Neural cell (in vitro differentiated cells): Measurements from ENCODE around the gene BTBD17. TPM values are rescaled to one million over a fixed set of nuclear protein-coding genes. Genes with fewer than 3 reads are reported as not detected.

Source experiments
- H2AFZ ChIP-seq: fragments of 200-600, 300-800 bp; sonication (generic), shearing (Covaris generic); 2 replicates; pipeline ENCODE4 v1.6.0; 2014; ENCODE audit warnings: low read depth, mild to moderate bottlenecking, antibody characterized with exemption, low read length, moderate library complexity
- H3F3A ChIP-seq: fragments of 200-600 bp; shearing (Covaris generic); 2 replicates; pipeline ENCODE4 v1.6.1; 2016; ENCODE audit warnings: mild to moderate bottlenecking, moderate library complexity, mixed read lengths, antibody characterized with exemption, low read length; ENCODE audit not compliant: insufficient read depth, poor library complexity, severe bottlenecking
- H3K27ac ChIP-seq: fragments of 200-600, 300-800 bp; sonication (generic), shearing (Covaris generic); 2 replicates; pipeline ENCODE4 v1.5.1; 2014; ENCODE audit warnings: mild to moderate bottlenecking, low read length, moderate library complexity
- H3K27me3 ChIP-seq: fragments of 300-800, 200-600 bp; sonication (generic), shearing (Covaris generic); 2 replicates; pipeline ENCODE4 v1.6.0; 2014; ENCODE audit warnings: mild to moderate bottlenecking, low read depth, low read length, moderate library complexity; ENCODE audit not compliant: insufficient read depth
- H3K36me3 ChIP-seq: fragments of 300-800, 200-600 bp; sonication (generic), shearing (Covaris generic); 2 replicates; pipeline ENCODE4 v1.5.1; 2014; ENCODE audit warnings: mild to moderate bottlenecking, antibody characterized with exemption, low read length, moderate library complexity; ENCODE audit not compliant: insufficient read depth
- H3K4me2 ChIP-seq: fragments of 300-800, 200-600 bp; sonication (generic), shearing (Covaris generic); 2 replicates; pipeline ENCODE4 v1.6.0; 2014; ENCODE audit warnings: mild to moderate bottlenecking, low read length
- H3K4me3 ChIP-seq: fragments of 300-800, 200-600 bp; sonication (generic), shearing (Covaris generic); 2 replicates; pipeline ENCODE4 v1.5.1; 2014; ENCODE audit warnings: mild to moderate bottlenecking, low read length, moderate library complexity
- H3K79me2 ChIP-seq: fragments of 200-600 bp; shearing (Covaris generic); replicated peaks from 2 replicates; pipeline ENCODE4 v1.6.0; 2014; ENCODE audit warnings: mild to moderate bottlenecking, low read length, moderate library complexity; ENCODE audit not compliant: insufficient read depth
- H3K9ac ChIP-seq: fragments of 300-800, 200-600 bp; sonication (generic), shearing (Covaris generic); 2 replicates; pipeline ENCODE4 v1.6.1; 2016; ENCODE audit warnings: mild to moderate bottlenecking, low read length, mixed read lengths
- H3K9me2 ChIP-seq: fragments of 200-600 bp; shearing (Covaris generic); 2 replicates; pipeline ENCODE4 v1.6.1; 2016; ENCODE audit warnings: mild to moderate bottlenecking, low read length, mixed read lengths; ENCODE audit not compliant: insufficient read depth
- H3K9me3 ChIP-seq: fragments of 200-600, 300-800 bp; sonication (generic), shearing (Covaris generic); 2 replicates; pipeline ENCODE4 v1.6.1; 2016; ENCODE audit warnings: mild to moderate bottlenecking, mixed run types, low read length, moderate library complexity, mixed read lengths
- H4K20me1 ChIP-seq: fragments of 200-600 bp; shearing (Covaris generic); 2 replicates; pipeline ENCODE4 v1.6.1; 2016; ENCODE audit warnings: mild to moderate bottlenecking, mixed run types; ENCODE audit not compliant: insufficient read depth
- CTCF ChIP-seq: fragments of 450-650 bp; IDR thresholded peaks from 2 replicates; pipeline ENCODE4 v1.5.1; 2014; ENCODE audit warnings: antibody characterized with exemption, mild to moderate bottlenecking, moderate library complexity; ENCODE audit not compliant: poor library complexity, severe bottlenecking
- EP300 ChIP-seq: fragments of 450-650 bp; conservative IDR thresholded peaks from 2 replicates; pipeline ENCODE4 v1.6.1; 2014; ENCODE audit warnings: antibody characterized with exemption, mild to moderate bottlenecking, moderate library complexity; ENCODE audit not compliant: poor library complexity, severe bottlenecking
- EZH2 ChIP-seq: fragments of 200-600, 300-800 bp; shearing (Covaris generic), sonication (generic); IDR thresholded peaks from 2 replicates; pipeline ENCODE4 v1.6.1; 2014; ENCODE audit warnings: antibody characterized with exemption, low read length, borderline replicate concordance, mild to moderate bottlenecking; ENCODE audit not compliant: insufficient read depth, poor library complexity, severe bottlenecking
- MXI1 ChIP-seq: fragments of 450-650 bp; conservative IDR thresholded peaks from 2 replicates; pipeline ENCODE4 v1.6.1; 2014; ENCODE audit warnings: antibody characterized with exemption, mild to moderate bottlenecking; ENCODE audit not compliant: poor library complexity, severe bottlenecking
- POLR2AphosphoS5 ChIP-seq: IDR thresholded peaks from 2 replicates; pipeline ENCODE4 v1.6.1; 2012
- RAD21 ChIP-seq: fragments of 450-650 bp; conservative IDR thresholded peaks from 2 replicates; pipeline ENCODE4 v1.6.1; 2014; ENCODE audit warnings: antibody characterized with exemption, mild to moderate bottlenecking, moderate library complexity
- REST ChIP-seq: IDR thresholded peaks from 2 replicates; pipeline ENCODE4 v1.6.1; 2012; ENCODE audit warnings: borderline replicate concordance
- SMC3 ChIP-seq: fragments of 450-650 bp; conservative IDR thresholded peaks from 2 replicates; pipeline ENCODE4 v1.6.1; 2014; ENCODE audit warnings: antibody characterized with exemption, mild to moderate bottlenecking, moderate library complexity; ENCODE audit not compliant: poor library complexity
- TAF1 ChIP-seq: IDR thresholded peaks from 2 replicates; pipeline ENCODE4 v1.6.1; 2012; ENCODE audit warnings: low read depth
- polyA plus RNA-seq: library from polyadenylated mRNA; depleted of rRNA; stranded (reverse); fragments of >200 nt; gene quantifications from 2 replicates; pipeline ENCODE4 v1.2.3, GENCODE V29; 2014

Gene BTBD17
- polyA plus RNA-seq, 1 donor from 2014 or later: 5.3 TPM

- Histone ChIP-seq H3K36me3 (no peaks in the 10 kb centered on the region), H3K79me2 (no peaks in the 10 kb centered on the region), H3K9me2 (no peaks in the 10 kb centered on the region), H3K27me3 (no peaks in the 10 kb centered on the region), H3K9ac (no peak overlapping the region), H3K27ac (no peak overlapping the region), H3K9me3 (no peaks in the 10 kb centered on the region), H2AFZ (no peak overlapping the region), H4K20me1 (no peaks in the 10 kb centered on the region), H3F3A (no peaks in the 10 kb centered on the region), H3K4me3 (no peak overlapping the region), H3K4me2 (no peak overlapping the region)
- TF ChIP-seq REST (no peak), MXI1 (no peak), EP300 (no peak), POLR2AphosphoS5 (no peak), EZH2 (no peak), SMC3 (no peak), CTCF (no peak), TAF1 (no peak), RAD21 (no peak)
Observed at GRCh38 chr17:74380086-74380958, 18.7 kb upstream of the BTBD17 start.

GRCh38 chr17:74379495-74380085 is 17.9 kb upstream of the BTBD17 start:
- H3K27me3 ChIP-seq: no peaks in the 10 kb centered on the region
- no peaks in the 10 kb centered on the region for H3K79me2 ChIP-seq
- no peak overlapping the region for H3K4me2 ChIP-seq
- H3K36me3 ChIP-seq: no peaks in the 10 kb centered on the region
- peak; percentile 91 for TF ChIP-seq SMC3
- TF ChIP-seq TAF1: no peak
- no peak for TF ChIP-seq MXI1
- TF ChIP-seq EP300: no peak
- peak; percentile 85 for TF ChIP-seq CTCF
- TF ChIP-seq RAD21: peak; percentile 88
- no peak for TF ChIP-seq REST
- TF ChIP-seq POLR2AphosphoS5: no peak
- no peak for TF ChIP-seq EZH2
- no peaks in the 10 kb centered on the region for H3K9me3 ChIP-seq
- H3K9ac ChIP-seq: no peak overlapping the region
- no peaks in the 10 kb centered on the region for H3F3A ChIP-seq
- no peaks in the 10 kb centered on the region for H3K9me2 ChIP-seq
- H2AFZ ChIP-seq: no peak overlapping the region
- H3K27ac ChIP-seq: no peak overlapping the region
- H4K20me1 ChIP-seq: no peaks in the 10 kb centered on the region
- no peak overlapping the region for H3K4me3 ChIP-seq
